PFSK-1 (cell line): Measurements from ENCODE around the gene LRRC30.

Source experiments
- FOXP2 ChIP-seq: optimal IDR thresholded peaks from 2 replicates; pipeline ENCODE3; 2011; ENCODE audit warnings: borderline replicate concordance, control low read depth, inconsistent platforms; ENCODE audit not compliant: insufficient read depth; ENCODE audit errors: extremely low read length, extremely low read depth
- POLR2AphosphoS5 ChIP-seq: IDR thresholded peaks from 2 replicates; pipeline ENCODE4 v1.6.1; 2012; ENCODE audit warnings: low read depth, mild to moderate bottlenecking, control low read depth, low read length, moderate library complexity
- SIN3A ChIP-seq: IDR thresholded peaks from 2 replicates; pipeline ENCODE4 v1.6.1; 2012; ENCODE audit warnings: mild to moderate bottlenecking, low read length, moderate library complexity, borderline replicate concordance; ENCODE audit not compliant: insufficient read depth
- TAF1 ChIP-seq: IDR thresholded peaks from 2 replicates; pipeline ENCODE4 v1.6.1; 2012; ENCODE audit warnings: low read length, control low read depth, borderline replicate concordance; ENCODE audit not compliant: insufficient read depth
- TF ChIP-seq, protein P1 (sequence below), 2 experiments: IDR thresholded peaks; 2 replicates each; pipeline versions ENCODE4 v1.6.1 to v1.8.0; 2011 to 2012; ENCODE audit warnings: low read depth in 2 of 2, low read length in 2 of 2, control low read depth in 1 of 2, inconsistent platforms in 1 of 2, mild to moderate bottlenecking in 1 of 2, moderate library complexity in 1 of 2; ENCODE audit not compliant: insufficient read depth in 1 of 2

The LRRC30 gene

DNA sequence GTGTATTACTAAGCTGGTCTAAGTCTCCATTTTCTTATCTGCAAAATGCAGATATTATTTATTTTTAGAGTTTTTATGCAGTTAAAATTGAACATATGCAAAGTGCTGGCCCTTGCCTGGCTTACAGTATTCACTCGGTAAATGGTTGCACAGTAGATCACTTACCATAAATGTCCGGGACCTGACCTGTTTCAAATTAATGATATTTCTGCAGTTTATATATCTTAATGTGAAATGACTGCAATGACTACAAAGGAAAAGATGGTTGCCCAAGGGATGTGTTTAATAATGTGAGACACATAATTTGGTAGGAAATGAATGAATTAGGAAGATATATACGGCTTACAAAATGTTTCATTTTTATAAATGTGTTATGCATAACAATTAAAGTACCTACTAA, 37.1 kb downstream of the LRRC30 start:
- TF ChIP-seq POLR2AphosphoS5 = no peak
- no peak for TF ChIP-seq TAF1
- no peak for TF ChIP-seq SIN3A
- TF ChIP-seq FOXP2 = no peak
- TF ChIP-seq, protein P1, sequence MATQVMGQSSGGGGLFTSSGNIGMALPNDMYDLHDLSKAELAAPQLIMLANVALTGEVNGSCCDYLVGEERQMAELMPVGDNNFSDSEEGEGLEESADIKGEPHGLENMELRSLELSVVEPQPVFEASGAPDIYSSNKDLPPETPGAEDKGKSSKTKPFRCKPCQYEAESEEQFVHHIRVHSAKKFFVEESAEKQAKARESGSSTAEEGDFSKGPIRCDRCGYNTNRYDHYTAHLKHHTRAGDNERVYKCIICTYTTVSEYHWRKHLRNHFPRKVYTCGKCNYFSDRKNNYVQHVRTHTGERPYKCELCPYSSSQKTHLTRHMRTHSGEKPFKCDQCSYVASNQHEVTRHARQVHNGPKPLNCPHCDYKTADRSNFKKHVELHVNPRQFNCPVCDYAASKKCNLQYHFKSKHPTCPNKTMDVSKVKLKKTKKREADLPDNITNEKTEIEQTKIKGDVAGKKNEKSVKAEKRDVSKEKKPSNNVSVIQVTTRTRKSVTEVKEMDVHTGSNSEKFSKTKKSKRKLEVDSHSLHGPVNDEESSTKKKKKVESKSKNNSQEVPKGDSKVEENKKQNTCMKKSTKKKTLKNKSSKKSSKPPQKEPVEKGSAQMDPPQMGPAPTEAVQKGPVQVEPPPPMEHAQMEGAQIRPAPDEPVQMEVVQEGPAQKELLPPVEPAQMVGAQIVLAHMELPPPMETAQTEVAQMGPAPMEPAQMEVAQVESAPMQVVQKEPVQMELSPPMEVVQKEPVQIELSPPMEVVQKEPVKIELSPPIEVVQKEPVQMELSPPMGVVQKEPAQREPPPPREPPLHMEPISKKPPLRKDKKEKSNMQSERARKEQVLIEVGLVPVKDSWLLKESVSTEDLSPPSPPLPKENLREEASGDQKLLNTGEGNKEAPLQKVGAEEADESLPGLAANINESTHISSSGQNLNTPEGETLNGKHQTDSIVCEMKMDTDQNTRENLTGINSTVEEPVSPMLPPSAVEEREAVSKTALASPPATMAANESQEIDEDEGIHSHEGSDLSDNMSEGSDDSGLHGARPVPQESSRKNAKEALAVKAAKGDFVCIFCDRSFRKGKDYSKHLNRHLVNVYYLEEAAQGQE (IDR thresholded peaks at IDR 0.05; ENCODE audit: insufficient read depth in 1 of 2, low read depth in 2 of 2, low read length in 2 of 2) = no peak

DNA sequence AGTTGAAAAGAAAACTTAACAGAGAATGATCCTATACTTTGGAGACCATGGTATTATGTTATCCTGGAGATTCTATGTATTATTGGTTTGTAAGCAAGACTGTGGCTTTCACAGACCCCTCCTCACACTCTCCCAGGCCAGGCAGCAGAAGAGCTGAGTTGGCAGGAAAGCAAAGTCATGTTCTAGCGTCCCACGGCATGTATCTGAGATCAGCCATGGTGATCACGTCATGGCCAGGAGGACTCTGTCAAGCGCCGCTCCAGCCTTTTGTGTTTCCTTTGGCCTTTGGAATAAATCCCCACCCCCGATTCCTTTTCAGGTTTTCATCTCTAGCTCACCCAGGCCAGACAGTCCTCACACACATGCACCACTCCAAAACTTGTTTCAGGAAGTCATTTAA, 39.1 kb downstream of the LRRC30 start:
- no peak for TF ChIP-seq POLR2AphosphoS5
- TF ChIP-seq, protein P1 (IDR thresholded peaks at IDR 0.05; ENCODE audit: insufficient read depth in 1 of 2, low read depth in 2 of 2, low read length in 2 of 2) = no peak
- TF ChIP-seq SIN3A = no peak
- no peak for TF ChIP-seq FOXP2
- no peak for TF ChIP-seq TAF1

DNA sequence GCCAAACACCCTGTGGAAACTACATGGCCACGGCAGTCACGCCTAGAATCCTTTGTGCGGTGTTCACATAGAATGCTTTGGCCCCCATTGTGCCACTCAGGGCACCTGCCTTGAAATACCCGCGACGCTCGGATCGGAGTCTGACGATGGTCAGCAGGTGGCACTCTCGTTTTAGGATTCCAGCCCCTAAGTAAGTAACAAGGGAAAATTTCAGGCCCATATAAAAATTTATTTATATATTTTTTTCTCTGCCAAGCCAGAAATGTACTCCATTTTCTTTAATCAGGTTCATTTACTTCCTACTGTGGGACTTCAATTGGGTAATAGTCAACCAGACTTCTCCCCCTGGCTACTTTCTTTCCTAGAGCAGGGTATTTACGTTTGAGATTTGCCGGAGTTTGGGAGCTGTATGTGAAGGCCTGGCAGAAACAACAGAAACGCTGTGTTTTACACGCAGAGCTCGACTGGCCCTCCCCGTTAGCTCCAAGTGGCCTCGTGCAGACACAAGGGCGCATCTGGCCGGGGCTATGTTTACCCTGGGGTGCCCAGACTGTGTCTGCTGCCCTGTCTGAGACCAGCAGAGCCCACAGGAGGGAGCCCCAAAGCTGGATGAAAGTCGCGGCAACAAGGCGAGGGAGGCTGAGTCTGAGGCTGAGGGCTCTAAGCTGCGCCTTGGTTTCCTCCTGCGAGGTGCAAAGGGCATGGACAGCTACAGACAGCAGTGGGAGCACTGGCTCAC, 41.6 kb downstream of the LRRC30 start:
- TF ChIP-seq FOXP2 (no peak), SIN3A (no peak), TAF1 (no peak), POLR2AphosphoS5 (no peak)
- TF ChIP-seq, protein P1 (IDR thresholded peaks at IDR 0.05; ENCODE audit: insufficient read depth in 1 of 2, low read depth in 2 of 2, low read length in 2 of 2) = no peak

DNA sequence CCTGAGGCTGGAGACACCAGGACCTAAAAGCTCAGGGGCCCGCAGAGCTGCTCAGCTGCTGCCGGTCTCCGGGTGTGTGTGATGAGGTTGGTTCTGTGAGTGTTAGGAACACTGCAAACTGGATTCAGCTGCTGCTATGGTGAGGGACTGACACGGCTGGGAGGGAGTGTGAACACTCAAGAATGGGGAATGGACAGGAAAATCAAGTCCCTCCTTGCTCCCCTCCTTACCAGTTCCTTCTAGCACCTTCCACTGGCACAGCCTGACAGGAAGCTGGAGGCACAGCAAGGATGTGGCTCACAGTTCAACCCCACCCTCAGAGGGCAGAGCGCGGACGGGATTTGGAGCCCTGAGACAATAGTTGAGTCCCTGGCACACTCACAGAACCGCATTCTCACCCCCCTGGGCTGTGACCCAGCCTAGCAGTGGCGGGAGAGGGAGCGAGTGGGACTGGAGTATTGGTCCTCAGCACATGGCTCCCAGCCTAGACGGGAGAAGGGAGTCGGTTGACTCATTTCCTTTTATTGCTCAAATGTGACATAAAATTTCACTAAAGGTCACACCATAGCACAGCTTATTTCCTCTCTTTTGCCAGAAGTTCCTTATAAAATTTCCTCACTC, 42.5 kb downstream of the LRRC30 start:
- TF ChIP-seq TAF1 (no peak), POLR2AphosphoS5 (no peak), FOXP2 (no peak), SIN3A (no peak)
- TF ChIP-seq, protein P1 (IDR thresholded peaks at IDR 0.05; ENCODE audit: insufficient read depth in 1 of 2, low read depth in 2 of 2, low read length in 2 of 2) = no peak

DNA sequence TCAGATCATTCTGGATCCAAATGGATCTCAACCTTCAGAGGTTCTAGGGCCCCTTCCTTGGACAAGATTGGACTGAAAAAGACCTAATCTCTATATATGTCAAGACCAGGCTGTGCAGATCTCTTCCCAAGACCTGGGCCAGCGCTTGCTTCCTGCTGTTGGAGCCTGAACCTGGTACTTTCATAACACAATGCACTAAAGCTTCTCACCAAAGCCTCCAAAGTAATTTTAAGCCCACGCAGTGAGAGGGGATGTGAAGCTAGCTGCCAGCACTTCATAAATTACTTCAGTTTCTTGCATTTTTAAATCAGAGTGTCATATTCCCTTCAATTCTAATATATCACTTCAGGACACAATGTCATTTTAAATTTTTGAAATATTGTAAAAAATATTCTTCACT, 50.7 kb downstream of the LRRC30 start:
- TF ChIP-seq TAF1 (no peak), FOXP2 (no peak), SIN3A (no peak), POLR2AphosphoS5 (no peak)
- TF ChIP-seq, protein P1 (IDR thresholded peaks at IDR 0.05; ENCODE audit: insufficient read depth in 1 of 2, low read depth in 2 of 2, low read length in 2 of 2) = no peak
